Activated T-helper 1 cell treated with anti-CD3 and anti-CD28 coated beads, Interleukin-12 subunit alpha, Interleukin-12 subunit beta, Interleukin-2, Interleukin-4 antibody, amounts not matched to agents 30 ng/mL and 10 ng/mL and 1 ng/mL, durations not matched to agents 14 hours and 24 hours and 36 hours (primary cell): Measurements from ENCODE around the gene TSPAN3. TPM values are rescaled to one million over a fixed set of nuclear protein-coding genes. Genes with fewer than 3 reads are reported as not detected.

Experiments
- DNase-seq: peaks from one replicate; pipeline ENCODE4 v3.0.0; 2021; ENCODE audit warnings: low spot score
- H3K27ac Mint-ChIP-seq: one replicate; pipeline ENCODE4 v1.8.0; 2021; ENCODE audit warnings: mild to moderate bottlenecking, mixed read lengths
- H3K27me3 Mint-ChIP-seq: one replicate; pipeline ENCODE4 v1.8.0; 2022; ENCODE audit warnings: mild to moderate bottlenecking, moderate library complexity, mixed read lengths; ENCODE audit not compliant: insufficient read depth
- H3K36me3 Mint-ChIP-seq: one replicate; pipeline ENCODE4 v1.8.0; 2021; ENCODE audit warnings: low read depth, mixed read lengths
- H3K4me1 Mint-ChIP-seq: one replicate; pipeline ENCODE4 v1.8.0; 2021; ENCODE audit warnings: low read depth, mixed read lengths
- H3K4me3 Mint-ChIP-seq: one replicate; pipeline ENCODE4 v1.8.0; 2021; ENCODE audit warnings: mild to moderate bottlenecking, moderate library complexity, mixed read lengths
- H3K9me3 Mint-ChIP-seq: one replicate; pipeline ENCODE4 v1.8.0; 2021; ENCODE audit warnings: mixed read lengths
- intact Hi-C: fragments of 100-400 bp; cut with micrococcal nuclease; formaldehyde crosslinking; loops from one replicate; pipeline ENCODE4 v1.15.1; 2024
- total RNA-seq: library from RNA; stranded (reverse); gene quantifications from 2 replicates; pipeline ENCODE4 v1.2.3, GENCODE V29; 2022

The TSPAN3 gene
- total RNA-seq, 1 donor from 2014 or later: 41.5 TPM

- intact Hi-C loops: loop anchor here (1.0 to 2.0 kb wide), 2 partner anchors 8 to 18 kb away; no protein-coding TSS in a partner anchor
- peak within 1 kb of the TSS; percentile 89 for H3K27ac Mint-ChIP-seq
- peaks cover 81% of the 10 kb centered on the region for H3K4me1 Mint-ChIP-seq
These were observed 75.7 kb downstream of the TSPAN3 start, which contains the start of gene PSTPIP1 for GRCh38 chr15:76994971-76995945. PSTPIP1 (plus strand) TSS chr15:76995126; CDS start chr15:76995574, 448 bp downstream.

GRCh38 chr15:76994496-76994895 lies 76.4 kb downstream of the TSPAN3 start:
- H3K4me1 Mint-ChIP-seq: peaks cover 81% of the 10 kb centered on the region

More at GRCh38 chr15:76994971-76995945, 75.7 kb downstream of the TSPAN3 start, which contains the start of gene PSTPIP1:
- peak within 1 kb of the TSS; percentile 95 for H3K4me3 Mint-ChIP-seq
- no peaks in the 10 kb centered on the region for H3K27me3 Mint-ChIP-seq
- no peaks in the 10 kb centered on the region for H3K9me3 Mint-ChIP-seq
- peak; percentile 64 for DNase-seq
- peaks cover 27% of the 10 kb centered on the region for H3K36me3 Mint-ChIP-seq

GRCh38 chr15:76994001-76994400 lies 76.9 kb downstream of the TSPAN3 start:
- no peaks in the 10 kb centered on the region for H3K27me3 Mint-ChIP-seq
- H3K9me3 Mint-ChIP-seq: no peaks in the 10 kb centered on the region
- no peak for DNase-seq
- H3K36me3 Mint-ChIP-seq: peaks cover 23% of the 10 kb centered on the region
- H3K4me1 Mint-ChIP-seq: peaks cover 81% of the 10 kb centered on the region
- peak overlapping the region; percentile 95 for H3K4me3 Mint-ChIP-seq
- peak overlapping the region; percentile 89 for H3K27ac Mint-ChIP-seq
- intact Hi-C loops: loop anchor here (2.0 kb wide), 1 partner anchor 17 kb away; no protein-coding TSS in a partner anchor

More at GRCh38 chr15:76994496-76994895, 76.4 kb downstream of the TSPAN3 start:
- Mint-ChIP-seq H3K27me3 (no peaks in the 10 kb centered on the region), H3K27ac (peak overlapping the region; percentile 89), H3K4me3 (peak overlapping the region; percentile 95), H3K9me3 (no peaks in the 10 kb centered on the region), H3K36me3 (peaks cover 25% of the 10 kb centered on the region)
- intact Hi-C loops: loop anchor here (2.0 kb wide), 1 partner anchor 18 kb away; no protein-coding TSS in a partner anchor
- DNase-seq: no peak

- Mint-ChIP-seq H3K4me3 (peak overlapping the region; percentile 95), H3K27ac (peak overlapping the region; percentile 89), H3K9me3 (no peaks in the 10 kb centered on the region), H3K36me3 (peaks cover 16% of the 10 kb centered on the region), H3K4me1 (peaks cover 81% of the 10 kb centered on the region), H3K27me3 (no peaks in the 10 kb centered on the region)
- DNase-seq: no peak
- intact Hi-C loops: no loop called here
These were observed 77.7 kb downstream of the TSPAN3 start for GRCh38 chr15:76993114-76993725.

GRCh38 chr15:76991741-76992645 lies 78.9 kb downstream of the TSPAN3 start:
- H3K27me3 Mint-ChIP-seq: no peaks in the 10 kb centered on the region
- H3K4me1 Mint-ChIP-seq: peaks cover 81% of the 10 kb centered on the region
- no peak overlapping the region for H3K4me3 Mint-ChIP-seq
- H3K27ac Mint-ChIP-seq: peak overlapping the region; percentile 43
- H3K9me3 Mint-ChIP-seq: no peaks in the 10 kb centered on the region
- DNase-seq: no peak
- peaks cover 5% of the 10 kb centered on the region for H3K36me3 Mint-ChIP-seq
- intact Hi-C loops: no loop called here

Other genes with a start within 250 kb of the TSPAN3 start
- gene SCAPER, start 165.8 kb downstream of the TSPAN3 start, total RNA-seq: 21.5 and 23.5 TPM in 2 replicates
- 39.9 and 42.2 TPM in 2 replicates for gene RCN2, start 139.4 kb downstream of the TSPAN3 start, total RNA-seq
- 218 and 226 TPM in 2 replicates for gene PSTPIP1, start 76.0 kb downstream of the TSPAN3 start, total RNA-seq